ENCODE data around the gene SCGB1D2.
"Not testable (repeated sequence)": the region's sequence is repeated elsewhere in the genome, so short reads cannot be mapped to it uniquely, and the experiment has no call there.

Gene SCGB1D2

GRCh38 chr11:62242021-62242420, at the start of gene SCGB1D2:
Gene SCGB1D2 (plus strand): TSS chr11:62242239. CDS start chr11:62242308, 69 bp downstream.
- Histone ChIP-seq H3K9me3 (ENCODE audit: severe bottlenecking) (no peaks in the 10 kb centered on the region), H3K4me3 (ENCODE audit: low read depth, low read length) (no peak within 1 kb of the TSS), H3K27ac (no peak within 1 kb of the TSS), H3K27me3 (ENCODE audit: insufficient read depth, low read depth, severe bottlenecking) (no peaks in the 10 kb centered on the region), H3K36me3 (no peaks in the 10 kb centered on the region)
- no peak for TF ChIP-seq CTCF (IDR thresholded peaks at IDR 0.05; ENCODE audit: low read depth, low read length)
- no peak for DNase-seq

GRCh38 chr11:62193952-62194351, 48.1 kb upstream of the SCGB1D2 start:
- no peaks in the 10 kb centered on the region for H3K9me3 ChIP-seq (ENCODE audit: severe bottlenecking)
- no peaks in the 10 kb centered on the region for H3K36me3 ChIP-seq
- H3K4me3 ChIP-seq (ENCODE audit: low read depth, low read length) = no peak overlapping the region
- no peak for DNase-seq
- no peaks in the 10 kb centered on the region for H3K27me3 ChIP-seq (ENCODE audit: insufficient read depth, low read depth, severe bottlenecking)
- TF ChIP-seq CTCF (IDR thresholded peaks at IDR 0.05; ENCODE audit: low read depth, low read length) = no peak
- no peak overlapping the region for H3K27ac ChIP-seq

GRCh38 chr11:62195010-62195409, 47.0 kb upstream of the SCGB1D2 start:
- not testable (repeated sequence) for H3K4me3 ChIP-seq (ENCODE audit: low read depth, low read length); H3K27me3 ChIP-seq (ENCODE audit: insufficient read depth, low read depth, severe bottlenecking); H3K9me3 ChIP-seq (ENCODE audit: severe bottlenecking); H3K27ac ChIP-seq; H3K36me3 ChIP-seq; DNase-seq

GRCh38 chr11:62195945-62196344, 46.1 kb upstream of the SCGB1D2 start:
- H3K27ac ChIP-seq = no peak overlapping the region
- H3K9me3 ChIP-seq (ENCODE audit: severe bottlenecking) = no peaks in the 10 kb centered on the region
- H3K36me3 ChIP-seq = no peaks in the 10 kb centered on the region
- TF ChIP-seq CTCF (IDR thresholded peaks at IDR 0.05; ENCODE audit: low read depth, low read length) = no peak
- DNase-seq = no peak
- H3K27me3 ChIP-seq (ENCODE audit: insufficient read depth, low read depth, severe bottlenecking) = no peaks in the 10 kb centered on the region
- no peak overlapping the region for H3K4me3 ChIP-seq (ENCODE audit: low read depth, low read length)

GRCh38 chr11:62197400-62197799, 44.6 kb upstream of the SCGB1D2 start:
- not testable (repeated sequence) for H3K4me3 ChIP-seq (ENCODE audit: low read depth, low read length); H3K9me3 ChIP-seq (ENCODE audit: severe bottlenecking); DNase-seq; H3K27ac ChIP-seq; H3K27me3 ChIP-seq (ENCODE audit: insufficient read depth, low read depth, severe bottlenecking); H3K36me3 ChIP-seq

GRCh38 chr11:62201376-62201775, 40.7 kb upstream of the SCGB1D2 start:
- no peaks in the 10 kb centered on the region for H3K9me3 ChIP-seq (ENCODE audit: severe bottlenecking)
- H3K27me3 ChIP-seq (ENCODE audit: insufficient read depth, low read depth, severe bottlenecking) = no peaks in the 10 kb centered on the region
- no peak overlapping the region for H3K4me3 ChIP-seq (ENCODE audit: low read depth, low read length)
- no peak for DNase-seq
- H3K36me3 ChIP-seq = no peaks in the 10 kb centered on the region
- no peak for TF ChIP-seq CTCF (IDR thresholded peaks at IDR 0.05; ENCODE audit: low read depth, low read length)
- no peak overlapping the region for H3K27ac ChIP-seq

GRCh38 chr11:62202910-62203309, 39.1 kb upstream of the SCGB1D2 start:
- Histone ChIP-seq H3K4me3 (ENCODE audit: low read depth, low read length) (no peak overlapping the region), H3K27ac (no peak overlapping the region), H3K27me3 (ENCODE audit: insufficient read depth, low read depth, severe bottlenecking) (no peaks in the 10 kb centered on the region), H3K36me3 (no peaks in the 10 kb centered on the region), H3K9me3 (ENCODE audit: severe bottlenecking) (no peaks in the 10 kb centered on the region)
- no peak for DNase-seq
- TF ChIP-seq CTCF (IDR thresholded peaks at IDR 0.05; ENCODE audit: low read depth, low read length) = no peak
